GM18526 (cell line): ENCODE results near the gene CA10.

Source experiments
- POLR2A ChIP-seq: IDR thresholded peaks from 3 replicates; pipeline ENCODE4 v1.6.1; 2011; ENCODE audit not compliant: insufficient read length; ENCODE audit errors: extremely low read depth

Gene CA10

GRCh38 chr17:51947160-51947735, 211.3 kb downstream of the CA10 start:
- no peak for TF ChIP-seq POLR2A

GRCh38 chr17:51946311-51946710, 212.2 kb downstream of the CA10 start:
- no peak for TF ChIP-seq POLR2A

DNA sequence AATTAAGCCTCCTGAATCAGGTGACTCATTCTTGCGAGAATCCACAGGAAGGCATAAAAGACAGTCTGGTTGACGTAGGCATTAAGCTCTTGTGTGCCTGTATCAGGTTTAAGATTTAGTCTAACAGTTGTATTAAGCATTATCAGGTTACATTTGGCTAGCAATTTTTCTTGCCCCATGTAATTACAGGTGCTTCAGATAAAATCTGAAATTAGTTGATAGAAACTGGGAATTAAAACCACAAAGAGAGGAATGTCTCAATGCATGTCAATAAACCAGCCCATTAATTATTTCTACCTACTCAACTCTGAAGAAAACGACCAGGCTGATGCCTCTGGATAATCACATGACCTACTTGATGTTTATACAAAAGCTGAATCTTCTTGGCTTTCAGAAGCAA, 217.2 kb downstream of the CA10 start:
- TF ChIP-seq POLR2A = no peak

DNA sequence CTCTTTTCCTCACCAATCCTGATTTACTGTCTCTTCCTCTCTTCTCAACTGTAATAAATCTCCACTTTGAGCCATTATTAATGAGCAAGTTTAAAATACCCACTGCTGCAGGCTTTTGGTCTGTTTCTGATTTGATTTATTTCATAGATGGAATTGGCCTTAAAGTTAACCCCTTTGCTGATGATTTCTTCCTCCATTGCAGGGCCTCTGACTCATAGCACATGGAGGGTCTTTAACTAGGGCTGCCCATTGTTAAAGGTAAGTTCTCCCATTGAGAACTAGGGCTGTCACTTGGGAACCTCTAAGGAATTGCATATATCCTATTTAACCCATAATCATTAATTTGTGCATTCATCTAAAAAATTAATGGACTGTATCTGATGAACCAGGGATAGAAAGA, 221.2 kb downstream of the CA10 start:
- TF ChIP-seq POLR2A = no peak

- TF ChIP-seq POLR2A = no peak
Observed at GRCh38 chr17:51935477-51935876, 223.0 kb downstream of the CA10 start.

- no peak for TF ChIP-seq POLR2A
Observed at GRCh38 chr17:51933647-51934046, 224.9 kb downstream of the CA10 start.

DNA sequence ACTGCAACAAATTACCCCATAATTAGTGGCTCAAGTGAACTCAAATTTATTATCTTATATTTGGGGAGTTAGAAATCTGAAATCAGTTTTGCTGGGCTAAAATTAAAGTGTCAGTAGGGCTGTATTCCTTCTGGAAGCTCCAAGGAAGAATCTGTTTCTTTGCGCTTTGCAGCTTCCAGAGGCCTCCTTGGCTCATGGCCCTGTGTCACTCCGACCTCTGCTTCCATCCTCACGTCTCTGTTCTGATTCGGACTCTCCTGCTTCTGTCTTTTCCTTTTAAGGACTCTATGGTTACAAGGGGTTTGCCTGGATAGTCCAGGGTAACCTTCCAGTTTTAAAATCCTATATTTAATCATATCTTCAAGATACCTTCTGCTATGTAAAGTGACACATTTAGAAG, 232.1 kb downstream of the CA10 start:
- no peak for TF ChIP-seq POLR2A

DNA sequence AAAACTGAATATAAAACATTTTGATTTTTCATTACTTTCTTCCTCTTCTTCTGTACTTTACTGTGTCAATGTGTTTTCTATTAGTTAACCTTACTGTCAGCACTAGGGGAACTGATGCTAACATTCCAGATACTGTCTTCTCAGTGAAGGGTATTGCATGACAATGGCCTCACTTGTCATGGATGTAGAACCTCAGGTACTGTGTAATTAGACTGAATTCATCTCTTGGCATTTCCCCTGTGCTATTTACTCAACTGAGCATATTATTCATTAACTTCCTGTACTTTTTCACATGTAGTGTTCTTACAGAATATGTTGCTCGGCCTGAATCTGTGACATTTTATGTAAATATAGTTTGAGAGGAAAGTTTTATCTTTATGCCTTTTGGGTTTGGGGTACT, 237.0 kb downstream of the CA10 start:
- TF ChIP-seq POLR2A = no peak

DNA sequence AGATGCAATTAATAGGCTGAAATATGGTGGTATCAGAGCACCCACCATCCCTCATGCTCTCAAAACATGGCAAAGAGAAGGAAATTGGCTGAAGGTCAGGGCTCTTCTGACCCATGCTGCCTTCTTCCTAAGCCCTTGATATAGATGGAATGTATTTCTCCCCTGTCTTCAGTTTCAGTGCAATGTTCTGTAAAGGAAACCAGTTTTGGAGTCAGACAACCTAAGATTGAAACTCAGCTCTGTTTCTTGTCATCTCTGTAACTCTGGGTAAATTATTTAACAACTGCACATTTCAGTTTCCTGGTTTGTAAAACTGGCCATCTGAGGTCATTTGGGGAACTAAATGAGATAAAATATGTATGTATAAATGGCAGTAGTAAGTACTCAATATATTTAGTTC, 243.9 kb downstream of the CA10 start:
- TF ChIP-seq POLR2A = no peak

- TF ChIP-seq POLR2A = no peak
Observed at GRCh38 chr17:51913491-51914205, 244.9 kb downstream of the CA10 start.

DNA sequence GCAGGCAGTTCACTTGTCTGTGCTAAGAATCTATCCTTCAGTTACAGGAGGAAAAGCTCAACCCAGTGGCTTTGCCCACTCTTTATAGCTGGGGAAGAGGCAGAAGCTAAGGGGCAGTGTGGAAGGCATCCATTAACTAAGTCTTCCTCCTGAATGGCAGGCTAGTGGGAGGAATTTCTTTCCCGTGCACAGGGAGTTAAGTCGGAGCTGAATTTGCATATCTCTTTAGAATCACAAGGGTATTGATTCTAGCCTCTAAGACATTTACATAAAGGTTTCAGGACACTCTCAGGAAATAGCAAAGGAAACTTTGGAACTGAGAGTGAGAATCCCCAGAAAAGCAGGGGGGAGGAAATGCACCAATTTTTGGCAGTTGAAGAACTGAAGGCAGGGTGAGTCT, 245.6 kb downstream of the CA10 start:
- no peak for TF ChIP-seq POLR2A

DNA sequence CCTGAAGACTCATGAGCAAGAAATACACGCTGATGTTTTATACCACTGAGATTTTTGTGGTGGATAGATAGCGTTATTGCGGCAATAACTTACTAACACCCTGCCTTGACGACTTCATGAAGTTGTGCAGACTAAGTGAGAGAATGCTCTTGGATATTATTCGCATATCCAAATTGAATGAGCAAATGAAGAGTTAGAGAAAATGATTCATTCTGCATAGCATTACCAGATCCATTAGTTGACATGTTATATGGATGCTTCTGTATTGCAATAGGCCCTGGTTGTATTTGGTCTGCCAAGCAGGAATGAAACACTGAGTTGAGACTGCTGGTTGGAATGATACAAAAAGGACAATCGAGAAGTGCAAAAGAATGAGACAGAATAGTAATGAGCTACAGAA, 247.3 kb downstream of the CA10 start:
- TF ChIP-seq POLR2A = no peak

DNA sequence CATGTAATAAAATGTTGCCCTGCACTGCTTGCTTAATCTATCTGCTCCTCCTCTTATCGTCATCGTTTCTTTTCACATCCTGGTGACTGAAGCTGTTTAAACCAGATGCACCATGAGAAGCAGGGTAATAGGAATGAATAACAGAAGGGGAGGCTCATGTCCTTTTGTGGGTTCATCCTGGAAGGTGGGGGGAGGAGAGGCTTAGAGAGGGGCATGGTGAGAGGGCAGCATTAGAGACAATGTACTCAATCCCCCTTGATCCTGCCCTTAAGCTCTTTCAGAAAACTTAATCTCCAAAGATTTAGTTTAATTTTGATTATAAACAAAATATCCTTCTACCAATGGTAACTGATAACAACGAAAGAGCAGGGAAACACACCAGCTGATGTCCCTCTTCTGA, 248.5 kb downstream of the CA10 start:
- no peak for TF ChIP-seq POLR2A

GRCh38 chr17:51908841-51909537, 249.5 kb downstream of the CA10 start:
- TF ChIP-seq POLR2A = no peak

DNA sequence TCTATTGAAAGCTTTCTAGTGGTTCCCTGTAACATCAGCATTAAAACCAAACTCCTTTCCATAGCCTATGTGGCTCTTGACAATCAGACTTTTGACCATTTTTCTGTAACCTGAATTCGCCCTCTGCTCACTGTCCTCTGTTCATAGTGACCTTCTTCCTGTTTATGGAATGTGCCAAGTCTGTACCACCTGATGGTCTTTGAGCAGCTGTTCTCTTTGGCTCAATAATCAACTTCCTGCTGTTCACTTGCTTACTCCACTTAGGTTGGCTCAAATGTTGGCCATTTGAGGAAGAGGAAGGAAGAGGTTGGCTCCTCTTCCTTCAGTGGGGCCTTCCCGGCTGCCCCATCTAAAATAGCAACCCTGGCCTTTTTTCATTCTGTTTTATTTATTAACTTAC, 251.5 kb downstream of the CA10 start:
- no peak for TF ChIP-seq POLR2A

GRCh38 chr17:51904379-51904778, 254.1 kb downstream of the CA10 start:
- no peak for TF ChIP-seq POLR2A
